HG03108 (cell line): ENCODE data around the gene SPANXA1.
"Not testable (repeated sequence)": the region's sequence is repeated elsewhere in the genome, so short reads cannot be mapped to it uniquely, and the experiment has no call there.

Experiments
- ATAC-seq: cut with Tn5 transposase; IDR thresholded peaks from one replicate; pipeline ENCODE4 v1.9.1; 2021; ENCODE audit warnings: moderate library complexity; ENCODE audit not compliant: unreplicated experiment

SPANXA1 gene

GRCh38 chrX:141584638-141585037 lies at the start of gene SPANXA1:
TSS of gene SPANXA1 (minus strand) at chrX:141584738. CDS start at chrX:141584678, 60 bp downstream.
- ATAC-seq = not testable (repeated sequence)

GRCh38 chrX:141632124-141632523 lies 47.6 kb upstream of the SPANXA1 start:
- no peak for ATAC-seq

- ATAC-seq = no peak
Measured at GRCh38 chrX:141619336-141619735, 34.8 kb upstream of the SPANXA1 start.

GRCh38 chrX:141609111-141609510 lies 24.6 kb upstream of the SPANXA1 start:
- no peak for ATAC-seq

- not testable (repeated sequence) for ATAC-seq
Measured at GRCh38 chrX:141589408-141589807, 4.9 kb upstream of the SPANXA1 start, which contains the start of gene SPANXA2. TSS of gene SPANXA2 (plus strand) at chrX:141589708. CDS start at chrX:141589768, 60 bp downstream.

GRCh38 chrX:141542551-141542950 lies 42.0 kb downstream of the SPANXA1 start:
- ATAC-seq = not testable (repeated sequence)
